H9 (cell line): Measurements from ENCODE around the gene PPM1J. TPM values are rescaled to one million over a fixed set of nuclear protein-coding genes. Genes with fewer than 3 reads are reported as not detected.

Source experiments
- DNase-seq: peaks from one replicate; pipeline ENCODE4 v3.0.0-alpha.2; 2017
- H2AFZ ChIP-seq: one replicate; pipeline ENCODE4 v1.6.1; 2013; ENCODE audit warnings: mild to moderate bottlenecking, low read length, control low read depth, moderate library complexity
- H2AK5ac ChIP-seq: 2 replicates; pipeline ENCODE4 v1.6.1; 2013; ENCODE audit warnings: low read length, control low read depth, mixed read lengths; ENCODE audit not compliant: insufficient read length
- H2BK120ac ChIP-seq: one replicate; pipeline ENCODE4 v1.6.1; 2013; ENCODE audit warnings: low read depth, mild to moderate bottlenecking, low read length, control low read depth, inconsistent platforms; ENCODE audit not compliant: poor library complexity, severe bottlenecking
- H2BK12ac ChIP-seq: 2 replicates; pipeline ENCODE4 v1.6.1; 2013; ENCODE audit warnings: low read length, control low read depth, mixed read lengths, low read depth; ENCODE audit not compliant: insufficient read length
- H2BK15ac ChIP-seq: 2 replicates; pipeline ENCODE4 v1.6.1; 2013; ENCODE audit warnings: low read depth, low read length, control low read depth
- H2BK20ac ChIP-seq: one replicate; pipeline ENCODE4 v1.6.1; 2013; ENCODE audit warnings: low read depth, mild to moderate bottlenecking, low read length, control low read depth, inconsistent platforms; ENCODE audit not compliant: poor library complexity, severe bottlenecking
- H2BK5ac ChIP-seq: 2 replicates; pipeline ENCODE4 v1.6.1; 2013; ENCODE audit warnings: low read length, control low read depth, mixed read lengths; ENCODE audit not compliant: insufficient read length
- H3K14ac ChIP-seq: 2 replicates; pipeline ENCODE4 v1.6.1; 2013; ENCODE audit warnings: low read length, control low read depth; ENCODE audit not compliant: insufficient read depth
- H3K18ac ChIP-seq: 2 replicates; pipeline ENCODE4 v1.6.1; 2013; ENCODE audit warnings: low read depth, mild to moderate bottlenecking, mixed read lengths, low read length, control low read depth; ENCODE audit not compliant: insufficient read length
- H3K23ac ChIP-seq: 2 replicates; pipeline ENCODE4 v1.6.1; 2013; ENCODE audit warnings: low read length, control low read depth, mixed read lengths, low read depth; ENCODE audit not compliant: insufficient read length
- H3K23me2 ChIP-seq: 2 replicates; pipeline ENCODE4 v1.6.1; 2013; ENCODE audit warnings: low read depth, mild to moderate bottlenecking, mixed read lengths, low read length, control low read depth; ENCODE audit not compliant: insufficient read length, poor library complexity, severe bottlenecking
- H3K27ac ChIP-seq: 2 replicates; pipeline ENCODE4 v1.5.1; 2013; ENCODE audit warnings: low read length, control low read depth, mixed read lengths, low read depth; ENCODE audit not compliant: insufficient read length
- H3K27me3 ChIP-seq: 2 replicates; pipeline ENCODE4 v1.6.1; 2013; ENCODE audit warnings: low read length, control low read depth, inconsistent platforms; ENCODE audit not compliant: insufficient read depth
- H3K4ac ChIP-seq: 2 replicates; pipeline ENCODE4 v1.6.1; 2013; ENCODE audit warnings: low read depth, mild to moderate bottlenecking, control low read depth, inconsistent platforms, low read length, moderate library complexity
- H3K4me1 ChIP-seq: 2 replicates; pipeline ENCODE4 v1.6.1; 2013; ENCODE audit warnings: low read length, control low read depth, inconsistent platforms; ENCODE audit not compliant: insufficient read depth
- H3K4me2 ChIP-seq: 2 replicates; pipeline ENCODE4 v1.6.1; 2013; ENCODE audit warnings: low read length, control low read depth, mixed read lengths; ENCODE audit not compliant: insufficient read length, insufficient read depth
- H3K56ac ChIP-seq: 2 replicates; pipeline ENCODE4 v1.6.1; 2013; ENCODE audit warnings: low read depth, mild to moderate bottlenecking, mixed read lengths, low read length, control low read depth; ENCODE audit not compliant: insufficient read length
- H3K79me1 ChIP-seq: 2 replicates; pipeline ENCODE4 v1.6.1; 2013; ENCODE audit warnings: low read depth, mild to moderate bottlenecking, moderate library complexity, low read length, control low read depth, inconsistent platforms; ENCODE audit not compliant: insufficient read depth, poor library complexity, severe bottlenecking
- H3K79me2 ChIP-seq: 2 replicates; pipeline ENCODE4 v1.6.1; 2013; ENCODE audit warnings: low read length, control low read depth, inconsistent platforms; ENCODE audit not compliant: insufficient read depth
- H3K9ac ChIP-seq: 2 replicates; pipeline ENCODE4 v1.6.1; 2013; ENCODE audit warnings: low read length, control low read depth, mixed read lengths; ENCODE audit not compliant: insufficient read length; ENCODE audit errors: extremely low read depth
- H3K9me3 ChIP-seq: one replicate; pipeline ENCODE4 v1.6.1; 2013; ENCODE audit warnings: low read depth, low read length, inconsistent platforms; ENCODE audit not compliant: control insufficient read depth
- H3T11ph ChIP-seq: one replicate; pipeline ENCODE4 v1.6.1; 2013; ENCODE audit warnings: mild to moderate bottlenecking, low read length, control low read depth, inconsistent platforms
- H4K20me1 ChIP-seq: one replicate; pipeline ENCODE4 v1.6.1; 2013; ENCODE audit not compliant: control insufficient read depth, insufficient read length, insufficient read depth
- H4K5ac ChIP-seq: 2 replicates; pipeline ENCODE4 v1.6.1; 2013; ENCODE audit warnings: low read depth, mild to moderate bottlenecking, mixed read lengths, low read length, control low read depth; ENCODE audit not compliant: insufficient read length
- H4K8ac ChIP-seq: replicated peaks from 2 replicates; pipeline ENCODE4 v1.6.1; 2013; ENCODE audit warnings: low read length, control low read depth, mixed read lengths, low read depth; ENCODE audit not compliant: insufficient read length
- H4K91ac ChIP-seq: 2 replicates; pipeline ENCODE4 v1.6.1; 2013; ENCODE audit warnings: low read depth, mild to moderate bottlenecking, moderate library complexity, mixed read lengths, low read length, control low read depth; ENCODE audit not compliant: insufficient read length
- H3K27ac Mint-ChIP-seq, 3 experiments: 2 replicates in 2 of 3; 3 replicates in 1 of 3; pipeline ENCODE4 v1.8.0; 2020 to 2021; ENCODE audit warnings: mixed read lengths in 3 of 3, mild to moderate bottlenecking in 1 of 3, moderate library complexity in 1 of 3
- H3K27me3 Mint-ChIP-seq: 2 replicates; pipeline ENCODE4 v1.8.0; 2021; ENCODE audit warnings: low read depth, mild to moderate bottlenecking, moderate library complexity, mixed read lengths
- H3K36me3 Mint-ChIP-seq, 3 experiments: 2 replicates in 2 of 3; 3 replicates in 1 of 3; pipeline ENCODE4 v1.8.0; 2020 to 2021; ENCODE audit warnings: low read depth in 3 of 3, mixed read lengths in 3 of 3; ENCODE audit not compliant: insufficient read depth in 1 of 3
- H3K4me1 Mint-ChIP-seq, 2 experiments: 2 replicates each; pipeline ENCODE4 v1.8.0; 2020; ENCODE audit warnings: mixed read lengths in 2 of 2
- H3K4me3 Mint-ChIP-seq, 2 experiments: 2 replicates in 1 of 2; 3 replicates in 1 of 2; pipeline ENCODE4 v1.8.0; 2020 to 2021; ENCODE audit warnings: mild to moderate bottlenecking in 2 of 2, mixed read lengths in 2 of 2, moderate library complexity in 1 of 2
- H3K9me3 Mint-ChIP-seq, 2 experiments: 2 replicates in 1 of 2; 3 replicates in 1 of 2; pipeline ENCODE4 v1.8.0; 2020; ENCODE audit warnings: mild to moderate bottlenecking in 2 of 2, mixed read lengths in 2 of 2, moderate library complexity in 1 of 2
- CTCF ChIP-seq: fragments of 200-600 bp; sonication (generic); conservative IDR thresholded peaks from 3 replicates; pipeline ENCODE4 v1.8.0; 2021; ENCODE audit warnings: antibody characterized with exemption, mild to moderate bottlenecking
- WGBS: extraction: QIAGEN DNeasy Blood & Tissue Kit; methylation state at CpG from one replicate; pipeline ENCODE4 v1.1.7; 2013; ENCODE audit warnings: missing lambda C conversion rate, low lambda C conversion rate, mixed read lengths; ENCODE audit not compliant: insufficient read length; ENCODE audit errors: extremely low coverage; 5-methylcytosine and 5-hydroxymethylcytosine counted together
- total RNA-seq: library from RNA; stranded (reverse); gene quantifications from 2 replicates; pipeline ENCODE4 v1.2.1, GENCODE V29; 2021

The PPM1J gene
- total RNA-seq, 1 experiment from 2014 or later: 12.7 TPM

GRCh38 chr1:112708489-112708888 is 6.6 kb downstream of the PPM1J start:
- DNase-seq: no peak
- Histone ChIP-seq H2BK20ac (no peak overlapping the region), H4K20me1 (no peaks in the 10 kb centered on the region), H2BK120ac (no peak overlapping the region), H4K91ac (no peak overlapping the region), H2BK12ac (no peak overlapping the region), H3K56ac (no peak overlapping the region), H3K18ac (no peak overlapping the region), H2BK15ac (no peak overlapping the region), H3K9me3 (no peaks in the 10 kb centered on the region), H4K5ac (no peak overlapping the region), H3K9ac (no peak overlapping the region), H2AFZ (no peak overlapping the region), H3K4ac (no peak overlapping the region), H3K27me3 (peaks cover 4% of the 10 kb centered on the region; the same call in 1 of the 2 replicates), H3K79me2 (no peaks in the 10 kb centered on the region; the same call in 1 of the 2 replicates), H3K79me1 (no peaks in the 10 kb centered on the region), H3K4me1 (peaks cover 16% of the 10 kb centered on the region), H3T11ph (no peak overlapping the region), H3K4me2 (no peak overlapping the region), H3K14ac (no peak overlapping the region), H3K23me2 (peaks cover 13% of the 10 kb centered on the region), H2BK5ac (no peak overlapping the region), H3K23ac (no peak overlapping the region), H2AK5ac (no peak overlapping the region), H3K27ac (no peak overlapping the region), H4K8ac (no peak overlapping the region)
- no peak overlapping the region for H3K4me3 Mint-ChIP-seq
- H3K27ac Mint-ChIP-seq: no peak overlapping the region
- no peak for TF ChIP-seq CTCF
- peaks cover 53% of the 10 kb centered on the region for H3K27me3 Mint-ChIP-seq
- peaks cover 59 to 67% of the 10 kb centered on the region in 2 experiments for H3K4me1 Mint-ChIP-seq
- WGBS: no CpG with 5 or more reads among the region's 3 CpGs
- H3K36me3 Mint-ChIP-seq: peaks cover 13 to 24% (median 19%) of the 10 kb centered on the region in 3 experiments
- H3K9me3 Mint-ChIP-seq: no peaks in the 10 kb centered on the region; a peak in 1 of 5 replicates
